H1 (cell line): ENCODE data around the gene TOMM22. TPM values are rescaled to one million over a fixed set of nuclear protein-coding genes. Genes with fewer than 3 reads are reported as not detected.

ENCODE experiments used
- CEBPB ChIP-seq: IDR thresholded peaks from 2 replicates; pipeline ENCODE4 v1.6.1; 2012; ENCODE audit warnings: low read depth, low read length
- CHD2 ChIP-seq: IDR thresholded peaks from 2 replicates; pipeline ENCODE4 v1.6.1; 2012; ENCODE audit warnings: low read length, improper control_type of control experiment
- CREB1 ChIP-seq: IDR thresholded peaks from 2 replicates; pipeline ENCODE4 v1.6.1; 2012; ENCODE audit warnings: inconsistent platforms
- CTCF ChIP-seq, 3 experiments: IDR thresholded peaks; 1 replicate in 2 of 3; 2 replicates in 1 of 3; pipeline versions ENCODE4 v1.5.1 to v1.6.1; 2011; ENCODE audit warnings: low read length in 3 of 3, mild to moderate bottlenecking in 3 of 3, inconsistent platforms in 2 of 3, low read depth in 1 of 3, moderate library complexity in 1 of 3; ENCODE audit not compliant: insufficient read depth in 1 of 3; ENCODE audit errors: control extremely low read depth in 1 of 3
- E2F6 ChIP-seq: IDR thresholded peaks from 2 replicates; pipeline ENCODE4 v1.6.1; 2012; ENCODE audit warnings: inconsistent platforms
- EGR1 ChIP-seq: IDR thresholded peaks from 2 replicates; pipeline ENCODE4 v1.6.1; 2011; ENCODE audit warnings: low read depth, low read length, borderline replicate concordance
- JUND ChIP-seq: IDR thresholded peaks from 2 replicates; pipeline ENCODE4 v1.6.1; 2011; ENCODE audit warnings: mild to moderate bottlenecking, improper control_type of control experiment, low read length
- KDM4A ChIP-seq: IDR thresholded peaks from one replicate; pipeline ENCODE4 v1.7.1; 2012; ENCODE audit warnings: low read depth, mild to moderate bottlenecking, moderate library complexity, low read length, inconsistent platforms; ENCODE audit not compliant: severe bottlenecking
- MAFK ChIP-seq: IDR thresholded peaks from 2 replicates; pipeline ENCODE4 v1.6.1; 2012; ENCODE audit warnings: low read depth, mild to moderate bottlenecking, improper control_type of control experiment, low read length
- POLR2A ChIP-seq, 2 experiments: IDR thresholded peaks; 1 replicate in 1 of 2; 2 replicates in 1 of 2; pipeline ENCODE4 v1.6.1; 2011; ENCODE audit warnings: low read depth in 2 of 2, low read length in 2 of 2, mild to moderate bottlenecking in 2 of 2; ENCODE audit errors: control extremely low read depth in 1 of 2
- POLR2AphosphoS5 ChIP-seq: IDR thresholded peaks from 2 replicates; pipeline ENCODE4 v1.6.1; 2011; ENCODE audit warnings: low read depth, low read length
- RAD21 ChIP-seq, 2 experiments: IDR thresholded peaks in 1 of 2; conservative IDR thresholded peaks in 1 of 2; 2 replicates each; pipeline ENCODE4 v1.6.1; 2011; ENCODE audit warnings: low read depth in 2 of 2, low read length in 2 of 2, improper control_type of control experiment in 1 of 2, inconsistent platforms in 1 of 2, mild to moderate bottlenecking in 1 of 2, moderate library complexity in 1 of 2
- RBBP5 ChIP-seq: IDR thresholded peaks from 2 replicates; pipeline ENCODE4 v1.7.1; 2012; ENCODE audit warnings: low read depth, mild to moderate bottlenecking, inconsistent platforms, low read length, moderate library complexity, borderline replicate concordance
- RNF2 ChIP-seq: fragments of 200-900, 300-1000 bp; sonication (generic); IDR thresholded peaks from 2 replicates; pipeline ENCODE4 v1.7.1; 2016; ENCODE audit warnings: borderline replicate concordance, low read depth, mild to moderate bottlenecking, antibody characterized with exemption, low read length; ENCODE audit not compliant: poor library complexity, severe bottlenecking; ENCODE audit errors: missing control alignments
- SIN3A ChIP-seq, 2 experiments: IDR thresholded peaks in 1 of 2; conservative IDR thresholded peaks in 1 of 2; 2 replicates each; pipeline ENCODE4 v1.6.1; 2011 to 2012; ENCODE audit warnings: low read length in 2 of 2, improper control_type of control experiment in 1 of 2, low read depth in 1 of 2, mild to moderate bottlenecking in 1 of 2
- TAF7 ChIP-seq: optimal IDR thresholded peaks from 2 replicates; pipeline ENCODE3; 2011; ENCODE audit warnings: low read depth, mild to moderate bottlenecking, inconsistent platforms, low read length, moderate library complexity, borderline replicate concordance
- TBP ChIP-seq: IDR thresholded peaks from 2 replicates; pipeline ENCODE4 v1.6.1; 2011; ENCODE audit warnings: low read depth, low read length, improper control_type of control experiment
- TCF12 ChIP-seq: IDR thresholded peaks from 2 replicates; pipeline ENCODE4 v1.6.1; 2011; ENCODE audit warnings: low read depth, mild to moderate bottlenecking, low read length
- TEAD4 ChIP-seq: IDR thresholded peaks from 2 replicates; pipeline ENCODE4 v1.6.1; 2012; ENCODE audit warnings: low read depth, low read length, inconsistent platforms, mixed read lengths
- YY1 ChIP-seq: IDR thresholded peaks from 2 replicates; pipeline ENCODE4 v1.6.1; 2011; ENCODE audit warnings: low read depth, mild to moderate bottlenecking, low read length
- ZNF274 ChIP-seq: IDR thresholded peaks from 2 replicates; pipeline ENCODE4 v1.7.0; 2012; ENCODE audit warnings: low read length, borderline replicate concordance; ENCODE audit errors: extremely low read depth
- polyA plus RNA-seq, 7 experiments: library from polyadenylated mRNA; depleted of rRNA in 3 of 7; stranded (reverse) in 5 of 7; unstranded in 2 of 7; fragments of >200 nt in 5 of 7; fragments of 200-250 nt in 2 of 7; gene quantifications; 1 replicate in 5 of 7; 2 replicates in 1 of 7; 4 replicates in 1 of 7; pipeline versions ENCODE4 v1.2.1 to v1.2.3, GENCODE V29; 2011 to 2013; ENCODE audit warnings: missing spikeins in 2 of 7, mixed read lengths in 2 of 7
- total RNA-seq: library from RNA; stranded (reverse); fragmentation: NEBNext Ultra II Directional; extraction: Animal tissue kit (Norgen Biotek cat#: 25700); gene quantifications from 2 replicates; pipeline ENCODE4 v1.2.1, GENCODE V29; 2021

TOMM22 gene
- total and polyA plus RNA-seq, 2 of the 8 experiments (the other 6 are each of a cell fraction or from before 2014, with no cell fraction given): 84.0 to 125 TPM

- TF ChIP-seq TEAD4 (no peak), CTCF (IDR thresholded peaks at IDR 0.05; ENCODE audit: control extremely low read depth in 1 of 3, insufficient read depth in 1 of 3, low read depth in 1 of 3, low read length in 3 of 3) (peak; percentile 66 to 81 (median 79)), JUND (0 out of 2 replicates have a peak, but pooled peaks have one; percentile 24), TAF7 (peak; percentile 95), CREB1 (peak; percentile 63; the same call in 1 of the 2 replicates), POLR2AphosphoS5 (peak; percentile 94), TBP (peak; percentile 93), EGR1 (peak; percentile 90), CEBPB (no peak), E2F6 (peak; percentile 48; the same call in 1 of the 2 replicates), CHD2 (no peak), RBBP5 (peak; percentile 58; the same call in 1 of the 2 replicates), TCF12 (no peak), POLR2A (IDR thresholded peaks at IDR 0.05; ENCODE audit: control extremely low read depth in 1 of 2, low read depth in 2 of 2, low read length in 2 of 2) (peak; percentile 77 to 94), YY1 (peak; percentile 98), MAFK (no peak), RAD21 (IDR thresholded peaks at IDR 0.05 in 1 of 2, conservative IDR thresholded peaks at IDR 0.05 in 1 of 2; ENCODE audit: low read depth in 2 of 2, low read length in 2 of 2) (peak; percentile 21 to 43; a peak in 2 of 4 replicates), ZNF274 (no peak), SIN3A (conservative IDR thresholded peaks at IDR 0.05 in 1 of 2, IDR thresholded peaks at IDR 0.05 in 1 of 2; ENCODE audit: low read depth in 1 of 2, low read length in 2 of 2) (peak in 1 of 2 experiments; percentile 92; a peak in 2 of 4 replicates), RNF2 (no peak), KDM4A (peak; percentile 68)
Measured at GRCh38 chr22:38681582-38682335, at the start of gene TOMM22 (continued).
